ENCODE data around the gene RRAS. TPM values are rescaled to one million over a fixed set of nuclear protein-coding genes. Genes with fewer than 3 reads are reported as not detected.
A peak's percentile ranks its signal among the peaks of the same experiment; 100 is the strongest.

The RRAS gene
- total RNA-seq, 2 donors from 2014 or later, result 85.6 to 95.0 TPM

DNA sequence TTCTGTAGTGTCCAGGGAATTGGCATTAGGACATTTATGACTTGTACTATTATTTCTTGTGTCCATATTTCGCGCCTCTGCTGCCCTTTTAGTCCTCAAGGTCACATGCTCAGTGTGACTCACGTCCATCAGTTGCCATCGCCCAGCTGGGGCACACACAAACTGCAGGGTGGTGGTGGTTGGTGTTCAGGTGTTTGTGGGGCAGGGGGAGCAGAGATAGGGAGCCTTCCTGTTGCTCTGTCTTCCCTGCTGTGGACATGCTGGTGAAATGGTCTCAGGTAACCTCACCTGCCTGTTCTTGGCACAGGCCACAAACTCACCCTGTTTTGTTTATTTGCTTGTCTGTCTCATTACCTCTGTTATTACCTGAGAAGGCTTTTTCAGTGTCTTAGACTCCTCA is 26.6 kb downstream of the RRAS start:
- intact Hi-C loops (cut with DNase I), result no loop called here
- ATAC-seq, result peak; percentile 36 to 42
- DNase-seq, result no peak

DNA sequence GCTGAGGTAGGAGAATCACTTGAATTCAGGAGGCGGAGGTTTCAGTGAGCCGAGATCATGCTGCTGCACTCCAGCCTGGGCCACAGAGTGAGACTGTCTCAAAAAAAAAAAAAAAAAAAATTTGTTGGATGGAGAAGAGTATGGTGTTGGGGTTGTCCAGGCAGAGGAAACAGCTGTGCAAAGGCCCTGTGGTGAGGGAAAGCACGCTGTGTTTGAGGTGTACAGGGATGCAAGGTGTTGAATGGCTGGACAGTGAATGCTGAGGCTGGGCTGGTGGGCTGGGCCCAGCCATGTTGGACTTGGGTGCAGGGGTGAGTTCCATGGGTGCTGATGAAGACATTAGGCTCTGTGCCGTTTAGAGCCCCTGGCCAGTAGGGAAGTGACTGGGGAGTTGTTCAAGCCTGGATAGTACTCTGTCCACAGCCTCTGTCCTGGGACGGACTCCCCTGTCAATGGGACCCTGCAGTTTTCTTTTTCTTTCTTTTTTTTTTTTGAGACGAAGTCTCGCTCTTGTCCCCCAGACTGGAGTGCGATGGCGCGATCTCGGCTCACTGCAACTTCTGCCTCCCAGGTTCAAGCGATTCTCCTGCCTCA is 30.3 kb downstream of the RRAS start:
- ATAC-seq (no peak), DNase-seq (no peak)
- intact Hi-C loops (cut with DNase I), result no loop called here

DNA sequence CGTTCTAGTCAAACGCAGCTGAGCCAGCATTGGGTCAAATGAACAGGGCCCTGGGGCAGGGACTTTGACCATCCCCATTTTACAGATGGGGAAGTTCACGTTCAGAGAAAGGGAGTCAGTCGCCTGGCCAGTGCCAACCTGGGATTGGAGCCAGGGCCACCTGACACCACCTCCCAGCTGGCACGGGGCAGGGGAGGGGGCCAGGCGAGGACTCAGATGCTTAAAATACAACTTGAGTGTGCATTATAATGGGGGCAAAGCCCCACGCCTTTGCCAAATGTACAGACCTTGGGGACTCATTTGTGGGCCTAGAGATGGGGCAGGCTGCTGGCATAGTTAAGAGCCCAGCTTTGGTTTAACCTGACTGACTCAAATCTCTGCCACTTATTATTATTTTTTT is 34.3 kb downstream of the RRAS start:
- ATAC-seq (no peak), DNase-seq (no peak)
- intact Hi-C loops (cut with DNase I), result no loop called here

DNA sequence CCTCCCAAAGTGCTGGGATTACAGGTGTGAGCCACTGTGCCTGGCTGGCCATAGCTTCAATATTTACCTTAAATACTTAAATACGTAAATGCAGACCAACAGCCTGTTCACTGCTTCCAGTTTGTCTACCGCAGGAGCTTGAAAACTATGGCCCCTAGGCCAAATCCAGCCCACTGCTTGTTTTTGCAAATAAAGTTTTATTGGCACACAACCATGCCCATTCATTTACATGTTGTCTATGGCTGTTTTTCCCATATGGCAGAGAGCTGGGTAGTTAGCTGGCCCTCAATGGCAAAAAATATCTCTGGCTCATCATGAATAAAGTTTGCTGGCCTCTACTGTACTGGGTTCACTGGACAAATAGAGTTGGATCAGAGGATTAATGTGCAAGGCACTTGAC is 37.1 kb downstream of the RRAS start:
- no peak for DNase-seq
- no peak for ATAC-seq
- intact Hi-C loops (cut with DNase I), result no loop called here

DNA sequence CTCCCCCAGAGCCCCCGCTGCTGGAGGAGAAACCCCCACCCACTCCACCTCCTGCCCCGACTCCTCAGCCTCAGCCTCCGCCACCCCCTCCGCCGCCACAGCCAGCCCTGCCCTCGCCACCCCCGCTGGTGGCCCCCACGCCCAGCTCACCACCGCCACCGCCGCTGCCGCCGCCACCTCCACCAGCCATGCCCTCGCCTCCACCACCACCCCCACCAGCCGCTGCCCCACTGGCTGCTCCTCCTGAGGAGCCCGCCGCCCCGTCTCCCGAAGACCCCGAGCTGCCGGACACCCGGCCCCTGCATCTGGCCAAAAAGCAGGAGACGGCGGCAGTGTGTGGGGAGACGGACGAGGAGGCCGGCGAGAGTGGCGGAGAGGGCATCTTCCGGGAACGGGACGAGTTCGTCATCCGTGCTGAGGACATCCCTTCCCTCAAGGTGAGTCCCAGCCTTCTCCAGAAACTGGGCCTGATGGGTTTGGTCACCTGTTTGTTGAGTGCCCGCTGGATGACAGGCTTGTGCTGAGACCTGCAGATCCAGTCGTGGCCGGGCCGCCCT is 38.4 kb downstream of the RRAS start:
- DNase-seq, result no peak
- ATAC-seq, result no peak

DNA sequence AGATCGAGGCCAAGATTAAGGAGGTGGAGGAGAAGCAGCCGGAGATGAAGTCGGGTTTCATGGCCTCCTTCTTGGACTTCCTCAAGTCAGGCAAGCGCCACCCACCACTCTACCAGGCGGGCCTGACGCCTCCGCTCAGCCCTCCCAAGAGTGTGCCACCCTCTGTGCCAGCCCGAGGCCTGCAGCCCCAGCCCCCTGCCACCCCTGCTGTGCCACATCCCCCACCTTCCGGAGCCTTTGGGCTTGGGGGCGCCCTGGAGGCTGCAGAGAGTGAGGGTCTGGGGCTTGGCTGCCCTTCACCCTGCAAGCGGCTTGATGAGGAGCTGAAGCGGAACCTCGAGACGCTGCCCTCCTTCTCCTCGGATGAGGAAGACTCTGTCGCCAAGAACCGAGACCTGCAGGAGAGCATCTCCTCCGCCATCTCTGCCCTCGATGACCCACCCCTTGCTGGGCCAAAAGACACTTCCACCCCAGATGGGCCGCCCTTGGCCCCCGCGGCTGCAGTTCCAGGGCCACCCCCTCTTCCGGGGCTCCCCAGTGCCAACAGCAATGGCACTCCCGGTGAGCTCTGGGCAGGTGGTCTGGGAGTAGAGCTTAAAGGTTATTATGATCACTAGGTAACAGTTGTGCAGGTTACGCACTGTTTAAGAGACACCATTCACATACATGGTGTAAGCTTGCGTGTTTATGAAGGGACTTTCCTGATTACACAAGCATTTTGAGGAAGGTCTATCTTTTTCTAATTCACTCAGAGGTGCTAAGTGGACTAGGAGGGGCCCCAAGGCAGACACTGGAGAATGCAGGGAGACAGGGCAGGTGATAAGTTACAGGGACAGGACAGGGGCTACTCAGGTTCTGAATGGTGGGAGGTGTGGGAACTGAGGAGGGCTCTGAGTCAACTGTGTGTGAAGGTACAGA is 40.3 kb downstream of the RRAS start:
- DNase-seq, result no peak
- intact Hi-C loops (cut with DNase I), result no loop called here
- ATAC-seq, result no peak

More for the DNA sequence above, 38.4 kb downstream of the RRAS start:
- intact Hi-C loops (cut with DNase I), result no loop called here

DNA sequence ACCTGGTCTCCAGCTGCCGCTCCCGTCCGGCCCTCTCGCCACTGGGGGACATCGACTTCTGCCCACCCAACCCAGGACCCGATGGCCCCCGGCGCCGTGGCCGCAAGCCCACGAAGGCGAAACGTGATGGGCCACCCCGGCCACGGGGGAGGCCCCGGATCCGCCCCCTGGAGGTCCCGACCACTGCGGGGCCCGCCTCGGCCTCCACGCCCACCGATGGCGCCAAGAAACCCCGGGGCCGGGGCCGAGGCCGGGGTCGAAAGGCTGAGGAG is 42.3 kb downstream of the RRAS start:
- DNase-seq, result no peak
- no peak for ATAC-seq
- intact Hi-C loops (cut with DNase I), result no loop called here

DNA sequence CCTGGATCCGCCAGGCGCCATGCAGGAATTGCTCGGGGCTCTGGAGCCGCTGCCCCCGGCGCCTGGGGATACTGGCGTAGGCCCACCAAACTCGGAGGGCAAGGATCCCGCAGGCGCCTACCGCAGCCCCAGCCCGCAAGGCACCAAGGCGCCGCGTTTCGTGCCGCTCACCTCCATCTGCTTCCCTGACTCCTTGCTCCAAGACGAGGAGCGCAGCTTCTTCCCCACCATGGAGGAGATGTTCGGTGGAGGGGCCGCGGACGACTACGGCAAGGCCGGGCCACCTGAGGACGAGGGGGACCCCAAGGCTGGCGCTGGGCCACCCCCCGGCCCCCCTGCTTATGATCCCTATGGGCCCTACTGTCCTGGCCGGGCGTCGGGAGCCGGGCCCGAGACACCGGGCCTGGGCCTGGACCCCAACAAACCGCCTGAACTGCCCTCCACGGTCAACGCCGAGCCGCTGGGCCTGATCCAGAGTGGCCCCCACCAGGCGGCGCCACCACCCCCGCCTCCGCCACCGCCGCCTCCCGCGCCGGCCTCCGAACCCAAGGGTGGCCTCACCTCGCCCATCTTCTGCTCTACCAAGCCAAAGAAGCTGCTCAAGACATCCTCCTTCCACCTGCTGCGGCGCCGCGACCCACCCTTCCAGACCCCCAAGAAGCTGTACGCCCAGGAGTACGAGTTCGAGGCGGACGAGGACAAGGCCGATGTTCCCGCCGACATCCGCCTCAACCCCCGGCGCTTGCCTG is 42.8 kb downstream of the RRAS start:
- intact Hi-C loops (cut with DNase I), result no loop called here
- DNase-seq (no peak), ATAC-seq (no peak)

DNA sequence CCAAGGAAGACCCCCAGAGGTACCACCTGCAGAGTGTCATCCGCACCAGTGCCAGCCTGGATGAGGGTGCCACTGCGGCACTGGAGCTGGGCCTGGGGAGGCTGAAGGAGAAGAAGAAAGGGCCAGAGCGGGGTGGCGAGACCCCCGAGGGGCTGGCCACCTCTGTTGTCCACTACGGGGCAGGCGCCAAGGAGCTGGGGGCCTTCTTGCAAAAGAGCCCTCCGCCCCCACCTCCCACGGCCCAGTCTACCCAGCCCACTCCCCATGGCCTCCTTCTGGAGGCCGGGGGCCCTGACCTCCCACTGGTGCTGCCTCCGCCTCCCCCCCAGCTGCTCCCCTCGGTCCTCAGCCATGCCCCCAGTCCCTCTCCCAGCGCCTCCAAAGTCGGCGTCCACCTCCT is 43.5 kb downstream of the RRAS start:
- DNase-seq, result no peak
- ATAC-seq, result no peak
- intact Hi-C loops (cut with DNase I), result no loop called here

DNA sequence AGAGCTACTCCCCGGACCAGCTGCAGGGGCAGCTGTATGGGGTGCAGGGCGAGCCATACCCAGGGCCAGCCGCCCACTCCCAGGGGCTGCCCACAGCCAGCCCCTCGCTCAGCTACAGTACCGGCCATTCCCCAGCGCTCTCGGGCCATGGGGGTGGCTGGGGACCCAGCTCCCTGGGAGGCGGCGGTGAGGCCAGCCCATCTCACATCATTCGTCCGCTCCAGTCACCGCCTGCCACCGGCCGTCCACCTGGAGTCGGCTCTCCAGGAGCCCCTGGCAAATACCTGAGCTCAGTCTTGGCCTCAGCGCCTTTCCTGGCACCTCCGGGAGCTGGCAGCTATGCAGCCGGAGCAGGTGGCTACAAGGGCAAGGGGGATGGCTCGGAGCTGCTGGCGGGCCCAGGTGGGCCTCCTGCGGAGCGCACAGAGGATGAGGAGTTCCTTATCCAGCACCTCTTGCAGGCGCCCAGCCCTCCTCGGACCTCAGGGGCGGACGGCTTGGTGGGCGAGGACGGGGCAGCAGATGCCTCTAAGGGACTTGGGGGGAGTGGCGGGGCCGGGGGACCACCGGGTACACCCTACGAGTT is 44.0 kb downstream of the RRAS start:
- intact Hi-C loops (cut with DNase I), result no loop called here

DNA sequence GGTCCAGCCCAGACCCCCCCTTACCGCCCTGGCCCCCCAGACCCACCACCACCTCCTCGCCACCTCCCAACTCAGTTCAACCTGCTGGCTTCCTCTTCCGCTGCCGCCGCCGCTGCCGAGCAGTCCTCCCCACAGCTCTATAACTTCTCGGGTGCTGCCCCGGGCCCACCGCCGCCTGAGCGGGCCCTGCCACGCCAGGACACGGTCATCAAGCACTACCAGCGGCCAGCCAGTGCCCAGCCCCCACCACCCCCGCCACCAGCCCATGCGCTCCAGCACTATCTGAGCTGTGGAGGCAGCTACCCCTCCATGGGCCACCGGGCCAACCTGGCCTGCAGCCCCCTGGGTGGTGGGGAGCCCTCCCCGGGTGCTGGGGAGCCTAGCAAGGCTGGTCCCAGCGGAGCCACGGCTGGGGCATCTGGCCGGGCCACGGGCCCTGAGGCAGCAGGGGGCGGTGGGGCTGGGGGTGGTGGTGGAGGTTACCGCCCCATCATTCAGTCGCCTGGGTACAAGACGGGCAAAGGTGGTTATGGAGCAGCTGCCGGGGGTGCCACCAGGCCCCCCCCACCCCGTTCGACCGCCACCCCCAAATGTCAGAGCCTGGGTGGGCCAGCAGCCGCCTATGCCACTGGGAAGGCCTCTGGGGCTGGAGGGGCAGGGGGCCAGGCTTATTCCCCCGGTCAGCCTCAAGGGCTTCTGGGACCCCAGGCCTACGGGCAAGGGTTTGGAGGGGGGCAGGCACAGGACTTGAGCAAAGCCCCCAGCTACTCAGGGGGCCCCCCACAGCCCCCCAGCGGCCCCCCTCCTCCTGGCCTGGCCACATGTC is 44.7 kb downstream of the RRAS start:
- ATAC-seq (no peak), DNase-seq (no peak)
- intact Hi-C loops (cut with DNase I), result no loop called here

More for the DNA sequence above, 44.0 kb downstream of the RRAS start:
- ATAC-seq, result no peak
- DNase-seq, result no peak

DNA sequence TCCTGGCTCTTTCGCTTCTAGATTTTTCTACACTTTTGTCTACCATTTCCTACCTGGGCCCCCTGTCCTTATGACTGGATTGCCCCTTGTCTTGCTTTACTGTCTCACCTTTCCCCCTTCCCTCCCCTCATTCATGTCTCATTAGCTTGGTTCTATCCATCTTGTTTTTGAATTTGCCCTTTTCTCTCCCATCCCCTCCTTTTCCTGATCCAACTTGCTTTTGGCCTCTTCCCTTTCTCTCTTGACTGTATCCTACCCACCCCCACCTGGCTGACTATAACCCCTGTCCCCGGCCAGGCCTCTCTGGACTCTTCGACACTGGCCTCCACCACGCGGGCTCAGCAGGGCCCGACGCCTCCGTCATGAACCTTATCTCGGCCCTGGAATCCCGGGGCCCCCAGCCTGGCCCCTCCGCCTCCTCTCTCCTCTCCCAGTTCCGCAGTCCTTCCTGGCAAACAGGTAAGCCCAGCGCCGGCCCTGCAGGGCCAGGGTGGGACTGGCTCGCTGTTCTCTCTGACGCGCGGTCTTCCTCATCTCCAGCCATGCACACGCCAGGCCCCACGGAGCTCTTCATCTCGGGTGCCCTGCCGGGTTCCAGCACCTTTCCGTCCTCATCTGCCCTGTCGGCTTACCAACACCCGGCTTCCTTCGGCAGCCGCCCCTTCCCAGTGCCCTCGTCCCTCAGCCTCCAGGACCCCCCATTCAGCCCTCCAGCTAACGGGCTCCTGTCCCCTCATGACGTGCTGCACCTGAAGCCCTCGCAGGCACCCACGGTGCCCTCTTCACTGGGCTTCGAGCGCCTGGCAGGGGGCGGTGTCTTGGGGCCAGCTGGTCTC is 45.6 kb downstream of the RRAS start:
- ATAC-seq (no peak), DNase-seq (no peak)
- intact Hi-C loops (cut with DNase I), result no loop called here

DNA sequence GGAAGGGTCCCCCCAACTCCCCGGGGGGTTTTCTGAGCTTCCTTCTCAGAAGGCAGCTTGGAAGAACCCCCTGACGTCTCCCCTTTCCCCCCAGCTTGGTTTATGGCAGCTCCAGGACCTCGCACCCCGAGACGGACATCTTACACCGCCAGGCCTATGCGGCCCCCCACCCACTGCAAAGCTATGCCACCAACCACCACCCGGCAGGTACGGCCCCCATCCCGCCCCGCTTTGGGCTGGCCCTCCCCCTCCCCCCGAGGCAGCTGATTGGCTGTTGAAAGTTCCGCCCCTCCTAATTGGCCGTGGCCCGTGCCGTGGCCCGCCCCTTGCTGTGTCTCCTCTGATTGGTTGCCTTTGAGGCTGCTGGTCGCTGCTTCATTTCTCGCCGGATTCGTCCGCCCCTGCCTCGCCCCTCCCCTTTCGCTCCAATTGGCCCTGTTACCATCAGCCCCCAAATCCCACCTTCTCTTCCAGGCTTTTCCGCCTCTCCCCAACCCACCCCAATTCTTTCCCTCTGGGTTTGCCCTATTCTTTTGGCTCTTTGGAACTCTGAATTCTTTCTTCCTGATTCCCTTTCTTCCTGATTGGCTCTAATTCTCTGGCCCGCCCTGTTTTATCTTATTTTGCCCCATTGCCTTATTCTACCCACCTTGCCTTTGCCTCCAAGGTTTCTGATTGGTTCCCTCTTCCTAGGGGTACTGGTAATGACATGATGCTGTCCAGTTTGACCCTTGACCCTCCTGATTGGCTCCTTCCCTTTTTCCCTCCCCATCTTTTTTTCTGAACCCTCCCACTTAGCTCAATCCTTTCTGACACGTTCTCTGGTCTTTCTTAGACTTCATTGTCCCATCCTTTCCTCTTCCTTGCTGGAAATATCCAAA is 46.5 kb downstream of the RRAS start:
- peak; percentile 67 to 68 for ATAC-seq
- intact Hi-C loops (cut with DNase I), result no loop called here
- peak; percentile 96 for DNase-seq

DNA sequence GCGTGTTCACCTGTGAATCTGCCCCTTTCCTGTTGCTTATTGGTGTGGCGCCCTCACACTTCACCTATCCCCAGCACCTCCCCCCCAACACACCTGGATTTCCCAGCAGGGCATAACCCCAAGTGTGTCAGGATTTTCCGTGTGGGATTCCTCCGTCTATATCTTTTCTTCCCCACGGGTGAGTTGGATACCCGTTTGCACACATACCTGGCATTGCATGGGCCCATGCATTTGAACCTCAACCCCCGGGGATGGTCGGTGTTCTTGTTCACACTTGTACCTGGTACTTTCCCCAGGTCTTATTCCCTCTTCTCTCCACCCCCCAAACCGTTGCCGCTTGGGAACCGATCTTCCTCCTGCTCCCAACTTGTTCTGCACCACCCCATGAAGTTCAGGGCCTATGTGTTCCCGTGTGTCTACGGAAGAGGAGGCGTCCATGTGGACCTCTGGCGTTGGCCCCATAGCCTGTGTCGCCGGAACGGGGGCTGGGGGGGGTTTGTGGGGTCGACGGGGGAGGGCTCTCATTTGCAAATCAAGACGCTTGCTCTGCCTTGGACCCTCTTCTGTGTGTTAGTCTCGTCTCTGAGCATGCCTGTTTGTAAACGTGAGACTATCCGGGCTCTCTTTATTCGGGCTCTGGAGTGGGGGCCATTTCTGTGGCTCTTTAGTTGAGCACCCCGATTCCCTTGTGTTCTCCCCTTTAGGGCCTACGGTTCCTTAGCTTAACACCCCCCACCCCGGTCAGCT is 47.3 kb downstream of the RRAS start:
- intact Hi-C loops (cut with DNase I), result no loop called here
- no peak for ATAC-seq
- no peak for DNase-seq

DNA sequence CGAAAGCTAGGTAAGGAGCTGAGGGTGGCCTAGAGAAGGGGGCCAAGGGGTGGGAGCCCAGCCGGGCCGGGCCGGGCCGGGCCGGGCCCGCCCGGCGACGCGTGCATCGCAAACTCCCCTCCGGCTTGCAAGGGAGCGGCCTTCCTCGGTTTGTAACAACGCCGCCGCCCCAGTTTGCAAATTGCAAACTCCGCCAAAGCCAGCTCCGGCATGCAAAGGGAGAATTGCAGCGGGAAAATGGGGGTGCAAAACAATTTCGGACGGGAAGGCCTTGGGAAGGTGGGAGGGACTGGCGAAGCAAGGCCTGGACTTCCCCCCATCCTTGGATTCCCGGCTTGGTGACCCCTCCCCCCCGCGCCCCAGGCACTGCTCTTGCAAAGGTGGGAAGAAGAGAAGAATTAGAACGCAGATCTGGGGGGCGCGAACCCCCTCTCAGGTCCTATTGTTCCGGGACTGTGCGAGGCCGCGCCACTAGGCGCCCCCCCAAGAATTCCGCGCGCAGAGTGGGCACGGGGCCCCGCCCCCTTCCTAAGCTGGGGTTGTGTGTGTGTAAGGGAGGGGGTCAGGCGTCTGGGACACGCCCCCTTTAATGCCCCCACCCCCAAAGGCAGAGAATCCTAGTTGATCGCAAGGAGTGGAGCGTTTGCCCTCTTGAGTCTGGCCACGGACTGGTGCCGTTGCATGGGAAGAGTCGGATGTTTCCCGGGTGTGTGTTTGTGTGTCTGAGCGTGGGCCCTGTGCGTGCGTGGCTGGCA is 48.0 kb downstream of the RRAS start:
- DNase-seq (peak; percentile 60), ATAC-seq (peak in 1 of 2 donors; percentile 0)
- intact Hi-C loops (cut with DNase I), result loop anchor here in 1 of 2 donors (2.0 kb wide), 1 partner anchor 47 kb away; no protein-coding TSS in a partner anchor

Measured in left cardiac atrium (tissue), 4 donors.